ENCODE results near the gene DLGAP1.
A peak's percentile ranks its signal among the peaks of the same experiment; 100 is the strongest.

The DLGAP1 gene

GRCh38 chr18:3709205-3709604 lies 745.9 kb downstream of the DLGAP1 start:
- H3K27ac ChIP-seq (replicated peaks), result no peak overlapping the region
- H3K4me3 ChIP-seq (replicated peaks; ENCODE audit: insufficient read depth, low read length), result no peak overlapping the region
- H3K27me3 ChIP-seq (ENCODE audit: insufficient read depth, poor library complexity, severe bottlenecking), result no peaks in the 10 kb centered on the region
- TF ChIP-seq, protein P1, sequence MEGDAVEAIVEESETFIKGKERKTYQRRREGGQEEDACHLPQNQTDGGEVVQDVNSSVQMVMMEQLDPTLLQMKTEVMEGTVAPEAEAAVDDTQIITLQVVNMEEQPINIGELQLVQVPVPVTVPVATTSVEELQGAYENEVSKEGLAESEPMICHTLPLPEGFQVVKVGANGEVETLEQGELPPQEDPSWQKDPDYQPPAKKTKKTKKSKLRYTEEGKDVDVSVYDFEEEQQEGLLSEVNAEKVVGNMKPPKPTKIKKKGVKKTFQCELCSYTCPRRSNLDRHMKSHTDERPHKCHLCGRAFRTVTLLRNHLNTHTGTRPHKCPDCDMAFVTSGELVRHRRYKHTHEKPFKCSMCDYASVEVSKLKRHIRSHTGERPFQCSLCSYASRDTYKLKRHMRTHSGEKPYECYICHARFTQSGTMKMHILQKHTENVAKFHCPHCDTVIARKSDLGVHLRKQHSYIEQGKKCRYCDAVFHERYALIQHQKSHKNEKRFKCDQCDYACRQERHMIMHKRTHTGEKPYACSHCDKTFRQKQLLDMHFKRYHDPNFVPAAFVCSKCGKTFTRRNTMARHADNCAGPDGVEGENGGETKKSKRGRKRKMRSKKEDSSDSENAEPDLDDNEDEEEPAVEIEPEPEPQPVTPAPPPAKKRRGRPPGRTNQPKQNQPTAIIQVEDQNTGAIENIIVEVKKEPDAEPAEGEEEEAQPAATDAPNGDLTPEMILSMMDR (IDR thresholded peaks at IDR 0.05; ENCODE audit: insufficient read depth, low read length), result no peak
- TF ChIP-seq POLR2AphosphoS5 (IDR thresholded peaks at IDR 0.05; ENCODE audit: low read depth), result no peak
- no peak for TF ChIP-seq GABPA (IDR thresholded peaks at IDR 0.05; ENCODE audit: low read depth)
- TF ChIP-seq, protein P2, sequence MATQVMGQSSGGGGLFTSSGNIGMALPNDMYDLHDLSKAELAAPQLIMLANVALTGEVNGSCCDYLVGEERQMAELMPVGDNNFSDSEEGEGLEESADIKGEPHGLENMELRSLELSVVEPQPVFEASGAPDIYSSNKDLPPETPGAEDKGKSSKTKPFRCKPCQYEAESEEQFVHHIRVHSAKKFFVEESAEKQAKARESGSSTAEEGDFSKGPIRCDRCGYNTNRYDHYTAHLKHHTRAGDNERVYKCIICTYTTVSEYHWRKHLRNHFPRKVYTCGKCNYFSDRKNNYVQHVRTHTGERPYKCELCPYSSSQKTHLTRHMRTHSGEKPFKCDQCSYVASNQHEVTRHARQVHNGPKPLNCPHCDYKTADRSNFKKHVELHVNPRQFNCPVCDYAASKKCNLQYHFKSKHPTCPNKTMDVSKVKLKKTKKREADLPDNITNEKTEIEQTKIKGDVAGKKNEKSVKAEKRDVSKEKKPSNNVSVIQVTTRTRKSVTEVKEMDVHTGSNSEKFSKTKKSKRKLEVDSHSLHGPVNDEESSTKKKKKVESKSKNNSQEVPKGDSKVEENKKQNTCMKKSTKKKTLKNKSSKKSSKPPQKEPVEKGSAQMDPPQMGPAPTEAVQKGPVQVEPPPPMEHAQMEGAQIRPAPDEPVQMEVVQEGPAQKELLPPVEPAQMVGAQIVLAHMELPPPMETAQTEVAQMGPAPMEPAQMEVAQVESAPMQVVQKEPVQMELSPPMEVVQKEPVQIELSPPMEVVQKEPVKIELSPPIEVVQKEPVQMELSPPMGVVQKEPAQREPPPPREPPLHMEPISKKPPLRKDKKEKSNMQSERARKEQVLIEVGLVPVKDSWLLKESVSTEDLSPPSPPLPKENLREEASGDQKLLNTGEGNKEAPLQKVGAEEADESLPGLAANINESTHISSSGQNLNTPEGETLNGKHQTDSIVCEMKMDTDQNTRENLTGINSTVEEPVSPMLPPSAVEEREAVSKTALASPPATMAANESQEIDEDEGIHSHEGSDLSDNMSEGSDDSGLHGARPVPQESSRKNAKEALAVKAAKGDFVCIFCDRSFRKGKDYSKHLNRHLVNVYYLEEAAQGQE (IDR thresholded peaks at IDR 0.05; ENCODE audit: insufficient replicate concordance, low read depth), result no peak
- TF ChIP-seq SPI1 (IDR thresholded peaks at IDR 0.05; ENCODE audit: borderline replicate concordance, low read depth), result no peak
- no peak for DNase-seq (ENCODE audit: low read depth in 1 of 2, low spot score in 1 of 2)

GRCh38 chr18:3706279-3707097 lies 748.6 kb downstream of the DLGAP1 start:
- Histone ChIP-seq H3K4me3 (replicated peaks; ENCODE audit: insufficient read depth, low read length) (no peak overlapping the region), H3K27me3 (ENCODE audit: insufficient read depth, poor library complexity, severe bottlenecking) (no peaks in the 10 kb centered on the region), H3K27ac (replicated peaks) (no peak overlapping the region)
- TF ChIP-seq SPI1 (IDR thresholded peaks at IDR 0.05; ENCODE audit: borderline replicate concordance, low read depth) (no peak), POLR2AphosphoS5 (IDR thresholded peaks at IDR 0.05; ENCODE audit: low read depth) (no peak), GABPA (IDR thresholded peaks at IDR 0.05; ENCODE audit: low read depth) (no peak)
- TF ChIP-seq, protein P1 (IDR thresholded peaks at IDR 0.05; ENCODE audit: insufficient read depth, low read length), result no peak
- TF ChIP-seq, protein P2 (IDR thresholded peaks at IDR 0.05; ENCODE audit: insufficient replicate concordance, low read depth), result no peak
- DNase-seq (ENCODE audit: low read depth in 1 of 2, low spot score in 1 of 2), result peak; percentile 50 to 56

GRCh38 chr18:3704556-3705344 lies 750.4 kb downstream of the DLGAP1 start:
- no peak for DNase-seq (ENCODE audit: low read depth in 1 of 2, low spot score in 1 of 2)
- H3K4me3 ChIP-seq (replicated peaks; ENCODE audit: insufficient read depth, low read length), result no peak overlapping the region
- H3K27me3 ChIP-seq (ENCODE audit: insufficient read depth, poor library complexity, severe bottlenecking), result no peaks in the 10 kb centered on the region
- TF ChIP-seq GABPA (IDR thresholded peaks at IDR 0.05; ENCODE audit: low read depth) (no peak), SPI1 (IDR thresholded peaks at IDR 0.05; ENCODE audit: borderline replicate concordance, low read depth) (no peak), POLR2AphosphoS5 (IDR thresholded peaks at IDR 0.05; ENCODE audit: low read depth) (no peak)
- TF ChIP-seq, protein P2 (IDR thresholded peaks at IDR 0.05; ENCODE audit: insufficient replicate concordance, low read depth), result no peak
- TF ChIP-seq, protein P1 (IDR thresholded peaks at IDR 0.05; ENCODE audit: insufficient read depth, low read length), result no peak
- no peak overlapping the region for H3K27ac ChIP-seq (replicated peaks)

Data from HL-60 (cell line).